ENCODE measurements around the gene ABO. TPM values are rescaled to one million over a fixed set of nuclear protein-coding genes. Genes with fewer than 3 reads are reported as not detected.
"Not testable (repeated sequence)": the region's sequence is repeated elsewhere in the genome, so short reads cannot be mapped to it uniquely, and the experiment has no call there.

The ABO gene
- polyA plus RNA-seq (2012; ENCODE audit: missing spikeins), result 0.19 TPM

DNA sequence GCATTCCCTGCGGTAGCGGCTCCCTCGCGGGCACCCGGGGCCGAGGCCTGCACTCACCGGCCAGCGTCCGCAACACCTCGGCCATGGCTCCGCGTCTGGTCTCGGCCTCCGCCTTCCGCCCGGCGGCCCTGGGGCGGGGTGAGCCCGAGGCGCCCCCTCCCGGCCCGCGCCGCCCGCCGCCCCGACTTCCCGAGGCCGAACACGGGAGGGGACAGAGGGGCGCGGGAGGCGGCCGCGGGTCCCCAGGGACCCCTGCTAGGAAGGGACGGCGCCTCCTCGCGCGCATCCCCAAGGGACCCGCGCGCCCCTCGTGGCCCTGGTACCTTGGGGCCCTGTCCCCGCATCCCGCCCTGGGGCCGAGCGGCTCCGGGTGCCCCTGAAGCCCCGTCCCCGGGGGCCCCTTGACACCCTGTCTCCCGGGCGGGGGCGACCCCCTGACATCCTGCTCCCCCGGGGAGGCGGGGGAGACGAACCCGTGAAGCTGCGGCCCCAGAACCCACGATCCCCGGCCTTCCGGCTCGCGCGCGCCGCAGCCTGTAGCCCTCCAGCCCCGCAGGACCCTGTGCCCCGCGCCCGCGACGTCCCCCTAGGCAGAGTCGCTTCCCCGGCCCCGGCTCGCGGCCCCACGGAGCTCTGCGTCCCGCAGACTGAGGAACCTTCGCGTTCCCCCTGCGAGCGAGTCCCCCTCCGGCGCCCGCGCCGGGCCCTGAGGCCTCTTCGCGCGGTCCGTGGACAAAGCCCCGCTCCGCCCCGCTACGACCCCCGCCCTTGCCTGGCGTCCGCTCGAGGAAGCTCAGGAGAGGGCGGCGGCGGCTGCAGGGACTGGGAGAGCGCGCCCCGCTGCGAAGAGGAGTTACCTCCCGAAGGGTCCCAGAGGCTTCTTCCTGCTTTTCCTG, at the start of gene ABO:
Gene ABO (minus strand): TSS at position 97 of the 896 bp plus-strand sequence.
- no peak for TF ChIP-seq POLR2AphosphoS5 (IDR thresholded peaks at IDR 0.05; ENCODE audit: low read depth, low read length)
- no peak for TF ChIP-seq POLR2A (IDR thresholded peaks at IDR 0.05; ENCODE audit: low read depth, low read length)
- FAIRE-seq, result no peak
- DNase-seq (ENCODE audit: insufficient read length), result no peak

DNA sequence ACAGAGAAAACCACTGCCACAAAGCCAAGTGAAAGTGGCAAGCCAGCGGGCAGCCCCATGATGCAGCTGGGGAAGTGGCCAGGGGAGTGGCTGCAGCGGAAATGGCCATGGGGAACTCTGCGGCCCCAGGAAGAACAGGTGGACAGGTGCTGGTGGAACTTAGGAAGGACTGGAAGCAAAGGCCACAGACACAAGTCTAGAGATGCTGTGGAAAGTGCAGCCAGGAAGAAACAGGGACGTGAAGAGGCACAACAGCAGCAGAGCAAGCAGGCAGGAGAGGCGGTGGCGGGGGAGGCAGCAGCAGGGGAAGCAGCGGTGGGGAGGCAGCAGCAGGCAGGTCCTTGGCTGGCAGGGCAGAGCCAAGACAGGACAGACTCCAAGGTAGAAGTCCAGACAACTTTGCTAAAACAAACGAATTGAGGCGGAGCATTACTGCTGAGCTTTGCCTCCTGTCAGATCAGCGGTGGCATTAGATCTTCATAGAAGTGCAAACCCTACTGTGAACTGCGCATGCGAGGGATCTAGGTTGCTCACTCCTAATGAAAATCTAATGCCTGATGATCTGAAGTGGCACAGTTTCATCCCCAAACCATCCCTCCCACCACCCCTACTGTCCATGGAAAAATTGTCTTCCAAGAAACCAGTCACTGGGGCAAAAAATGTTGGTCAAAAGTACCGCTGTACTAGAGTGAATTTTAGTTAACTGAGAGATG, 49.1 kb upstream of the ABO start:
- no peak for DNase-seq (ENCODE audit: insufficient read length)
- TF ChIP-seq POLR2AphosphoS5 (IDR thresholded peaks at IDR 0.05; ENCODE audit: low read depth, low read length), result no peak
- TF ChIP-seq TAF1 (IDR thresholded peaks at IDR 0.05; ENCODE audit: borderline replicate concordance, low read depth, low read length), result no peak
- no peak for TF ChIP-seq POLR2A (IDR thresholded peaks at IDR 0.05; ENCODE audit: low read depth, low read length)
- FAIRE-seq, result no peak

DNA sequence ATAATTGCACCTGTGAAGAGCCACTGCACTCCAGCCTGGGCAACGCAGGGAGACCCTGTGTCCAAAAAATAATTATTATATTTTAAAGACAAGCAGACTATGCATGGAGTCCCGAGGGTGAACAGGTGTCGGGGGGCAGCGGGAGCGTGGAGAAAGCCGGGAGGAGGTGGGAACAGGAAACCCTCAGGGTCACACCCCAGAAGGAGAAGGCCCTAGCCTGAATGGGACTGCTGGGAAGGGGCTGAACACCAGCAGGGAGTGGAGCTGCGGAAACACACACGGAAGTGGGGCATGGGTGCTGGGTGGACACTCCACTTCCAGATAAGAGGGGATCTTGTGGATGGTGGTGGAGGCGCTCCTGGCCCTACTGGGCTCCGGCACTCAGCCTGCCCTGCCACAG, 48.2 kb upstream of the ABO start:
- TF ChIP-seq POLR2A (IDR thresholded peaks at IDR 0.05; ENCODE audit: low read depth, low read length) (no peak), POLR2AphosphoS5 (IDR thresholded peaks at IDR 0.05; ENCODE audit: low read depth, low read length) (no peak), TAF1 (IDR thresholded peaks at IDR 0.05; ENCODE audit: borderline replicate concordance, low read depth, low read length) (no peak)
- FAIRE-seq (no peak), DNase-seq (ENCODE audit: insufficient read length) (no peak)

DNA sequence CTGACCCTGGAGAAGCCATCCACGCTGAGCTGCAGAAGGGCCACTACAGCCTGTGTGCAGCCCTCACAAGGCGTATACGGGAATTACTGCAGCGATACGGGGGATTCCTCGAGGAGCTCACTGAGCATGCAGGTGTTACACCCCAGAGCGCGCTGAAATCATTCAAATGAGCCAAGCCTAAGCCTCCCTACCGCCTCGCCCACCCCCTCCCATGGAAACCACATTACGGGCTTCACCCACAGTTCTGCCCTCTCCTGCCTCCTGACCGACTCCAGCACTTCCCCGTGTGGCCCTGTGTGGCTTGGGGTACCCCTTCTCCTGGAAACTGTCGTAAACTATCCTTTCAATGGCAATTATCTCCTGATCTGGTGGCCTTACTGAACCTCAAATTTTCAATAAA, 47.7 kb upstream of the ABO start:
- no peak for FAIRE-seq
- TF ChIP-seq POLR2AphosphoS5 (IDR thresholded peaks at IDR 0.05; ENCODE audit: low read depth, low read length), result no peak
- TF ChIP-seq TAF1 (IDR thresholded peaks at IDR 0.05; ENCODE audit: borderline replicate concordance, low read depth, low read length), result no peak
- no peak for DNase-seq (ENCODE audit: insufficient read length)

DNA sequence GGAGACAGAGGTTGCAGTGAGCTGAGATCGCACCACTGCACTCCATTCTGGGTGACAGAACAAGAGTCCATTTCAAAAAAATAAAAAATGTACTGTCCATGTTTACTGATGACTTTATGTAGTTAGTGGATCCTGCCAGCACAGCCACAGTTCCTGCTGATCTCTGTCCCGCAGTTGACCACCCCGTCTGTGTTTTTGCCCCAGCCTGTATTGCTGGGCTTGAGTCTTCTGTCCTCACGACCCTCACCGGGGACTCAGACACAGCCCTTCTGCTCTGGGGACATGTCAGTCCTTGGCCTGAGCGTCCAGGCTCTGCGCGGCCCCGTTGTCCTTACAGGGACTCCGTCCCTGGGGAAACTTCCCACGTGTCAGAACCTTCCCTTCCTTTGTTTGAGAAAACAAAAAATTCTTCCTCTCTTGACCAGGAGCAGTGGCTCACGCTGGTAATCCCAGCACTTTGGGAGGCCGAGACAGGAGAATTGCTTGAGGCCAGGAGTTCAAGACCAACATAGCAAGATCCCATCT, 46.5 kb upstream of the ABO start:
- no peak for TF ChIP-seq POLR2A (IDR thresholded peaks at IDR 0.05; ENCODE audit: low read depth, low read length)
- TF ChIP-seq POLR2AphosphoS5 (IDR thresholded peaks at IDR 0.05; ENCODE audit: low read depth, low read length), result no peak
- no peak for TF ChIP-seq TAF1 (IDR thresholded peaks at IDR 0.05; ENCODE audit: borderline replicate concordance, low read depth, low read length)
- DNase-seq (ENCODE audit: insufficient read length), result no peak
- no peak for FAIRE-seq

DNA sequence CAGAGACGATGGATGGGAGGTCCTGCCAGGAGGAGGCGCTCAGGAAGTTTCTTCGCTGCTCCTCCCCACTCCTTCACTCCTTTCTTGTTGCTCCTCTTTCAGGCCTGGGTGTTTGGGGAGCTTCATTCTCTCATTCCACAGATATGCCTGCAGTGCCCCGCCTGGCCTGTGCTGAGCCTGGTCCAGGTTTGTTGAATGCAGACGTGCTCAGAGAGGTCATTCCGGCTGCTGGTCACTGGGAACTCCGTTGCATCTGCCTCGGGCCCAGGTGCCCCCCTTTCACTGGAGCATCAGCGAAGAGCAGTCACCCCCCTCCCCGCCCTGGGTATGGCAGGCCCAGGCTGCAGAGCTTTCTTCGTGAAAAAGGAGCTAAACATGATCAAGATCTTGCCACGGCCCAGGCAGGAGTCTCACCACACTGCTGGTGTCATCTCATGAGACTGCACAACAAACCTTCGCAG, 45.5 kb upstream of the ABO start:
- no peak for TF ChIP-seq TAF1 (IDR thresholded peaks at IDR 0.05; ENCODE audit: borderline replicate concordance, low read depth, low read length)
- no peak for TF ChIP-seq POLR2AphosphoS5 (IDR thresholded peaks at IDR 0.05; ENCODE audit: low read depth, low read length)
- TF ChIP-seq POLR2A (IDR thresholded peaks at IDR 0.05; ENCODE audit: low read depth, low read length), result no peak
- no peak for DNase-seq (ENCODE audit: insufficient read length)
- no peak for FAIRE-seq

DNA sequence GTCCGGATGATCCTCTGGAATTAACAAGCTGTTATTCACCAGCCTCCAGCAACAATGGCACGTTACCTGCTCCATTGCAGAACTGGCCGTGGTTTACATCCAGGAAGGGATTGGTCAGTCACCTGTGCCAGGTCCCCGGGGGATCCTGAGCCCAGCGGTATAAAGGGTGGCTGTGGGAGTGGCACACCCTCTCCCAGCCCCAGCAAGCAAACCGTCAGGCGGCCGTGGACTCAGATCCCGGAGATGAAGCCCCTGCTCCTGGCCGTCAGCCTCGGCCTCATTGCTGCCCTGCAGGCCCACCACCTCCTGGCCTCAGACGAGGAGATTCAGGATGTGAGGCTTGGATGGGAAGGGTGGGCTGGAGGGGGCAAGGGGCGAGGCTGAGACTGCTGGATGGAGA, 42.5 kb upstream of the ABO start:
- DNase-seq (ENCODE audit: insufficient read length); FAIRE-seq: not testable (repeated sequence)

DNA sequence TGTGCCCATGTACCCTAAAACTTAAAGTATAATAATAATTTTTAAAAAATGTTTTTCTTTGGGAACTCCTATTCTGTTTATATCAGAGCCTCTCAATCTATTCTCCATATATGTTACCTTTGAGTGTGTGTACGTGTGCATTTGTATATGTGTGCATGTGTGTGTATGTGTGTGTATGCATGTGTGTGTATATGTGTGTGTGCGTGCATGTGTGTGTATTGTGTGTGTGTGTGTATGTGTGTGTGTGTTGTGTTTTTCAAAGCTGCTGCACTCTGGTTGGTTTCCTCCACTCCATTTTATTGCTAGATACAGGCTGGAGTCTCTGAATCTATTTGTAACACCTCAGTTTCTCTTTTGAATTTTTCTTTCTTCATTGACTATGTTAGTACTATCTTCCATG, 41.0 kb upstream of the ABO start:
- TF ChIP-seq TAF1 (IDR thresholded peaks at IDR 0.05; ENCODE audit: borderline replicate concordance, low read depth, low read length) (no peak), POLR2AphosphoS5 (IDR thresholded peaks at IDR 0.05; ENCODE audit: low read depth, low read length) (no peak), POLR2A (IDR thresholded peaks at IDR 0.05; ENCODE audit: low read depth, low read length) (no peak)
- DNase-seq (ENCODE audit: insufficient read length) (no peak), FAIRE-seq (no peak)

DNA sequence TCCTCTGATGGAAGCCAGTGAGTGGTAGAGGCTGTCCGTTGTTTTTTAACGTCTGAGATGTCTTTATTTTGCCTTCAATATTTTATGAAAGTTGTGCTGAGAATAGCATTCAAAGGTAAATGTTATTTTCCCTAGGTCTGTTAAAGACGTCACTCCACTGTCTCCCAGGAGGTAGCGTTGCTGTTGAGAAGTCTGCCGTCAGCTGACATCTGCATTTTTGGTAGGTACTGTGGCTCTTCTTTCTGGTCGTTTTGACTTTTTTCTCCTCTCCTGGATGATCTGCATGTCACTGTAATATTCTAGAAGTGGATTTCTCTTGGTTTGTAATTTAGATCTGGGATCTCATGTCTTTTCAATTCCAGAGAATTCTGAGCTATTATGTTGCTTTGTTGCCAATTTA, 34.6 kb upstream of the ABO start:
- DNase-seq (ENCODE audit: insufficient read length), result no peak
- TF ChIP-seq TAF1 (IDR thresholded peaks at IDR 0.05; ENCODE audit: borderline replicate concordance, low read depth, low read length), result no peak
- TF ChIP-seq POLR2A (IDR thresholded peaks at IDR 0.05; ENCODE audit: low read depth, low read length), result no peak
- TF ChIP-seq POLR2AphosphoS5 (IDR thresholded peaks at IDR 0.05; ENCODE audit: low read depth, low read length), result no peak
- no peak for FAIRE-seq

DNA sequence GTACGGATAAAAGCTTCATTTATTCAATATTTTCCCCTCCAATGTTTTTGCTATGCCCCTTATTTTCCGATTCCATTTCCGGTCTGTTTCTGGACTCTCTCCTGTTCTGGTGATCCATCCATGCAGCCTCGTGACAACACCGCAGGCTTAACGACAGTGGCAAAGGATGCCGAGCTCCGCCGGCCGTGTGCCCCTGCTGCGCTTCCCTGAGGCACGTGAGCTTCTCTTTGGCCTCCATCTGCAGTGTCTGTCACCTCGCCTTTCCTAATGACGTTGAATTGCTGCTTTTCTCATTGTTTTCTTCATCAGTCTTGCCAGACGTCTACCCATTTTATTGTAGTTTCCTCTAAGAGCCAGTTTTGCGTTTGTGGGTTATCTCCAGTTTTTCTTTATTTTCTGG, 32.3 kb upstream of the ABO start:
- FAIRE-seq (no peak), DNase-seq (ENCODE audit: insufficient read length) (no peak)
- no peak for TF ChIP-seq TAF1 (IDR thresholded peaks at IDR 0.05; ENCODE audit: borderline replicate concordance, low read depth, low read length)
- TF ChIP-seq POLR2AphosphoS5 (IDR thresholded peaks at IDR 0.05; ENCODE audit: low read depth, low read length), result no peak
- TF ChIP-seq POLR2A (IDR thresholded peaks at IDR 0.05; ENCODE audit: low read depth, low read length), result no peak

DNA sequence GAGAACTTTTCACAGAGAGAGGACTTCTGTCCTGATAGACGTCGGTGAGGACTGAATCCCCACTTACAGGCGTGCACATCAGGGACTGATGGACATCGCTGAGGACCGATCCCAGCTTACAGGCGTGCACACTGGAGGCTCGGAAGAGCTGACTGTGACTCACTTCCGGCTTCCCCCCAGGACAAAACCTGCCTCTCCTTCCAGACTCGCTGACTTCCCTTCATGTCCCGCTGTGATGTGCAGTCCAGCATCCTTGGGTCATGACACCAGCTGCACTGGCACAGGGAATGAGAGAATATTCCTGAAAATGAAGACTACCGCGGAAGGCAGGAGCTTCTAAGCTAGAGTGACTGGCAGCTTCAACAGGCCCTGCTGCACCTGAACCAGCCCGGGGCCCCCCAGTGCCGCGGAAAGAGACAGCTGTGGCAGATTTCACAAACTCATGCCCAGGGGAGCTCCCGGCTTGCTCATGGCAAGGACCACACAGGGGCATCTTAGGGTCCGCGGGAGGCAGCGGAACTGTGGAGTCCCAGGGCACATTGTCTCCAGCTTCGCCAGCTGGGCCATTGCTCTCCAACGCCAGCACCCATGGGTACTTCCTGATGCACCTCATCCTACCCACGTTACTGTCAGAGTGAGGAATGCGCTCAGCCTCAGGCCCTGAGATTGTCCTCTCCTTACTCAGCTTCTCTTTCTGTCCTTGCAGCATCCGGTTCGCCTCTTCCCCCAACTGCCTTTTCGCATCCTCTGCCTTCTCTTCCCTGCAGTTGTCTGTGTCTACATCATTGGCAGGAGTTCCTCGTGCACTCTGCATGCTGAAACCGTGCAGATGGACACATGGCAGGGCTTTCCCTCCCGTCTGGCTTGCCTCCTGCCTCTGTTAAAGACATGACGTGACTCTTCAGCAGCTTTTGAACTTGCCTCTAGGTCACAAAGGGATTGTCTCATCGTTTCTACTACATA, 31.5 kb upstream of the ABO start:
- FAIRE-seq (no peak), DNase-seq (ENCODE audit: insufficient read length) (no peak)
- TF ChIP-seq POLR2A (IDR thresholded peaks at IDR 0.05; ENCODE audit: low read depth, low read length), result no peak
- no peak for TF ChIP-seq TAF1 (IDR thresholded peaks at IDR 0.05; ENCODE audit: borderline replicate concordance, low read depth, low read length)
- TF ChIP-seq POLR2AphosphoS5 (IDR thresholded peaks at IDR 0.05; ENCODE audit: low read depth, low read length), result no peak
